HG03520 (cell line): ENCODE measurements around the gene AP2S1.
"Not testable (repeated sequence)": the region's sequence is repeated elsewhere in the genome, so short reads cannot be mapped to it uniquely, and the experiment has no call there.

ENCODE experiments used
- ATAC-seq: cut with Tn5 transposase; IDR thresholded peaks from one replicate; pipeline ENCODE4 v1.9.1; 2021; ENCODE audit warnings: mild to moderate bottlenecking, moderate library complexity; ENCODE audit not compliant: unreplicated experiment

Gene AP2S1

DNA sequence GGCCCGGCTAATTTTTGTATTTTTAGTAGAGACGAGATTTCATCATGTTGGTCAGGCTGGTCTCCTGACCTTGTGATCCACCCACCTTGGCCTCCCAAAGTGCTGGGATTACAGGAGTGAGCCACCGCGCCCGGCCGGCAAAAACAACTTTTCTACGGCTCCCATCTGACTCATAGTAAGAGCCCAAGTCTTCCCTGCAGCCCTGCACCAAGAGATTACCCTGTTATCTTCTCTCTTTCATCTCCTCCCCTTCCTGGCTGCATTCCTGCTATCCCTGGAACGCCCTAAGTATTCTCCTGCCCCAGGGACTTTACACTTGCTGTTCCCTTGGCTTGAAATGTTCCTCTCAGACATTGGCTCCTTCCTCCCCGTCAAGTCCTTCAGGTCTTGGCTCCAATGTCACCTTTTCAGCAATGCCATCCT lies 6.6 kb downstream of the AP2S1 start:
- no peak for ATAC-seq

DNA sequence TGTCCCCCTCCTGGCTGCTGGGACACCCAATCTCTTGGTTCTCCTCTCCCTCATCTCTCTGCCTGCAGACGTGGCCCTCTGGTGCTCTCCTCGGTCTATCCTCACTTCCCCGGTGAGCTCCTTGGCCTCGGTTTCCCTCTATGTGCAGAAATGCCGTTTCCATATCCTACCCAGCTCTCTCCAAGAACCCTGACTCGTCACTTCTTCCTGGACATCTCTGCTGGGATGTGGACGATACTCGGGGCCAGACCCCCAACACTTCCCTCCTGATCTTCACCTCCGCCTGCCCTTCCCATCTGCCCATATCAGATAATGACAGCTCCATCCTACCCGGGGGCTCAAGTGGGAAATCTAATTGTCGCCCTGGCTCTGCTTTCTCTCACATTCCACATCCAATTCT lies 7.9 kb downstream of the AP2S1 start:
- no peak for ATAC-seq

DNA sequence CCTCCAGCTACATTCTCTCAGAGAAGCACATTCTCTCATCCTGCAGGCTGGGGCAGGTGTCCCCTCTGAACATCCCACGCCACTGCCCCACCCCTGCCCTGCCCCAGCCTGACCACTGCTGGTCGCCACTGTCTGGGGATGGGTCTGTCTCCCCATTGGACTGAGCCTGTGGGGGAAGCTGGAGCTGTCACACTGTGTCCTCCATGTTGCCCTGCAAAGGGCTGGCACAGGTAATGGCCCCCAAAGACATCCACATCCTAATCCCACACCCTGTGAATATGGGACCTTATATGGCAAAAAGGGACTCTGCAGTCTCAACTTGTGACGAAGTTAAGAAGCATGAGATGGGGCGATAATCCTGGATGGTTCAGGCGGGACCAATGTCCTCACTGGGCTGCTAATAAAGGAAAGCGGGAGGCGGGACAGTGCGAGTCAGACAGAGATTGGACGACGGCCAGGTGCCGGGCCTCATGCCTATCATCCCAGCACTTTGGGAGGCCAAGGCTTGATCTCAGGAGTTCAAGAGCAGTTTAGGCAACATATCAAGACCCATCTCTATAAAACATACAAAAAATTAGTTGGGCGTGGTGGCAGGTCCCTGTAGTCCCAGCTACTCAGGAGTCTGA lies 9.1 kb downstream of the AP2S1 start:
- no peak for ATAC-seq

DNA sequence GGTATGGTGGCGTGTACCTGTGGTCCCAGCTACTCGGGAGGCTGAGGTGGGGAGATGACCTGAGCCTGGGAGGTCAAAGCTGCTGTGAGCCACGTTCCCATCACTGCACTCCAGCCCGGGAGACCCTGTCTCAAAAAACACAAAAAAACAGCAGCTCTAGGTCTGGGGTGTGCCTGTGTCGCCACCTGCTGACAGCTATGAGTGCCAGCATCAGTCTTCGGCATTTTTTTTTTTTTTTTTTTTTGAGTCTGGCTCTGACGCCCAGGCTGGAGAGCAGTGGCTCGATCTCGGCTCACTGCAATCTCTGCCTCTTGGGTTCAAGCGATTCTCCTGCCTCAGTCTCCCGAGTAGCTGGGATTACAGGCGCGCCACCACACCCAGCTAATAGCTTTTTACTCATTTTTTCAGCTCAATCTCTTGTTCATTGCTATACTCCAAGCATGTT lies 10.1 kb downstream of the AP2S1 start:
- ATAC-seq: no peak

DNA sequence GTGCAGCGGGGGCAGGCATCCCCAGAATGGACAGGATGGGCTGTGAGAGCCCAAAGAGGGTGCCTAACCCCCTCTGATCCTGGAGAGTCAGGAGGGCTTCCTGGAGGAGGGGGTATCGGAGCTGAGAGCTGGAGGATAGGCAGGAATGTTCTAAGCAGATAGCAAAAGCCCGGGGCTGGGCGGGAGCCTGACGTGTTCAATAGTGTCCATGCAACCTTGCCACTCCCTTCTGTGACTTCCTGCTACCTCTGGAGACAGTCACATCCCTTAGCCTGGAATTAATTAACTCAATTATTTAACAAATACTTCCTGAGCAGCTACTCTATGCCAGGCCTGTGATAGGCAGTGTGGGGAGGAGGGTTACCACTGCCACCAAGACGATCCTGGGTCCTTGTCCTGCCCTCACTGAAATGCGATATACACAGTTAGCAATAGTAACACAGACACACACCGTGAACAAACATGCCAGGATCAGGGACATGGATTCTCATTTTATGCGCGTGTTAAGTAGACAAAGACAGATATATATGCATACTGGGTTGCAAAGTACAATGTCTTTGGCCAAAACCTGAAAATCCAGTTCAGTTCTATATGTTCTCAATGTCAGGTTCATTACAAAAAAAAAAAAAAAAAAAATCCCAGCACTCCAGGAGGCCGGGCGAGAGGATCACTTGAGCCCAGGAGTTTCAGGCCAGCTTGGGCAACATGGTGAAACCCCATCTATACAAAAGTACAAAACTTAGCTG lies 10.7 kb downstream of the AP2S1 start:
- ATAC-seq: no peak

DNA sequence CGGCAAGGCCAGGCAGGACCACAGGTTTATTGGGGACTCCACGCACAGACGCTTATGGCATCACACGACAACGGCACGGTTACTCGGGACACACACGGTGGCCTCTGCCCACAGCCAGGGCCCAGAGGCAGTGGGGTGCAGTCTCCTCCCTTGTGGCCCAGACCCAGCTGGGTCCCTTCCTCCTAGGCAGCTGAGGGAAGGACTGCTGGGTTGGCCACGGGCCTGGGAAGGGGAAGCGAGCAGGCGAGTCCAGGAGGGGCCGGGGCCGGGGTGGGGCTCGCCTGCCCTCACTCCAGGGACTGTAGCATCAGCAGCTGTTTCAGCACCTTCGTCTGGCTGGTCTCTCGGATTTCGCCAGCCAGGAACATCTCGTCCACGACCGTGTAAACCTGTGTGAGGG lies 12.5 kb downstream of the AP2S1 start:
- no peak for ATAC-seq

DNA sequence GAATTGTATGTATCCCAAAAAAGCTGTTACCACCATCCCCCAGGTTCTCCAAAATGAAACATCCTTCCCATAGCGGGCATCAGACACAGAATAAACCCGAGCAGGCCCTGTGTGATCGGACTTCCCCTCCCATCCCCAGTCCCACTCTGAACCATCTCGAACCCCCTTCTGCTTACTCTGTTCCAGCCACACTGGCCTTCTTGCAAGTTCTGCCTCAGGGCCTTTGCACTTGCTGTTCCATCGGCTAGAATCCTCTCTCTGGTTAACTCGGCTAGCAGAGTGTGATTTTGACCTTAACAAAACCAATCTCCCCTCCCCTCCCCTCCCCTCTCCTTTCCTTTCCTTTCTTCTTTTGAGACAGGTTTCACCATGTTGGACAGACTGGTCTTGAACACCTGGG lies 15.7 kb downstream of the AP2S1 start:
- no peak for ATAC-seq

DNA sequence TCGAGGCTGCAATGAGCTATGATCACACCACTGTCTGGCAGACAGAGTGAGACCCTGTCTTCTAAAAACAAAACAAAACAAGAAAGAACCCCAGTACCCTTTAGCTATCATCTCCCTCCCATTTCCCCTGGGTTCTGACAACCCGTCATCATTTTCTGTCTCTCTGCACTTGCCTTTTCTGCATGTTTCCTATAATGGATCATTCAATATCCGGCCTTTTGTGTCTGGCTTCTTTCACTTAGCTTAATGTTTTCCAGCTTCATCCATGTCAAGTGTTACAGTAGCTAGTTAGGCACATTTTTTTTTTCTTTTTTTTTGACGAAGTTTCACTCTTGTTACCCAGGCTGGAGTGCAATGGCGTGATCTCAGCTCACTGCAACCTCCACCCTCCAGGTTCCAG lies 16.5 kb downstream of the AP2S1 start:
- ATAC-seq: no peak

DNA sequence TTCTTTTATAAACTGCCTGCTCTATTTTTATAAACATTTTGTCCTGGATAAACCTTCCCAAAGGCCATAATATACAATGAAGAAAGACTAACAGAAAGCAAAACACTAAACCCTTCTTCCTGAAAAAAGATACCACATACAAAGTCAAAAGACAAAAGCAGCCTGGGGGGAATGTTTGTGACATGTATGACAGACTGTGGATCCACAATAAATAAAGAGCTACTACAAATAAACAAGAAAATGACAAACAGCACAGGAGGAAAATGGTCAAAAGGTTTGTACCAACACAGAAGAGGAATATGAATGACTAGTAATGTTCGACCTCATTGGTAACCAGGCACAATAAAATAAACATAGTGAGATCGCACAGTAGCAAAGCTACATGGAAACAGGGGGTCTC lies 19.8 kb downstream of the AP2S1 start:
- no peak for ATAC-seq

DNA sequence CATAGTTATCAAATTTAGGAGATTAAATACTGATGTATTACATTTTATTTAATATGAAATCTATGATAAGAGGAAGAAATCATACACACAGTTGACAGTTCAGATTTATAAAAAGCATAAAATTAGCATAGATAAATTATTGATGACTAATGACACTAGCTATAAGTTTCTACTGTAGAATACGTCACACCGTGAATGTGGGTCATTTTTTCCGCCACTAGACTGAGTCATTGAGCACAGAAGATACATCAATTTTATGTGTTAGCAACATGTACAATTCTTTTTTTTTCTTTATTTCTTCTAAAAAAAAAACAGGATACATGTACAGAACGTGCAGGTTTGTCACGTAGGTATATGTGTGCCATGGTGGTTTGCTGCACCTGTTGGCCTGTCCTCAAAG lies 22.2 kb downstream of the AP2S1 start:
- no peak for ATAC-seq

DNA sequence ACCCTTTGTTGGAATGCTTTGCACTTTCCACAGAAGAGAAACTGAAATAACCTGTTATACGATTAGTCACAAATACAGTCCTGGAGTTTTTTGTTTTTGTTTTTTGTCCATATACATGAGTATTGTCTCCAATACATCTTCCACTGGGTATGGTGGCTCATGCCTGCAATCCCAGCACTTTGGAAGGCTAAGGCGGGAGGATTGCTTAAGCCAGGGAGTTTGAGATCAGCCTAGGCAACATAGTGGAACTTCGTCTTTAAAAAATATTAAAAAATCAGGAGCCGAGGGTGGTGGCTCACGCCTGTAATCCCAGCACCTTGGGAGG lies 25.0 kb downstream of the AP2S1 start:
- no peak for ATAC-seq

DNA sequence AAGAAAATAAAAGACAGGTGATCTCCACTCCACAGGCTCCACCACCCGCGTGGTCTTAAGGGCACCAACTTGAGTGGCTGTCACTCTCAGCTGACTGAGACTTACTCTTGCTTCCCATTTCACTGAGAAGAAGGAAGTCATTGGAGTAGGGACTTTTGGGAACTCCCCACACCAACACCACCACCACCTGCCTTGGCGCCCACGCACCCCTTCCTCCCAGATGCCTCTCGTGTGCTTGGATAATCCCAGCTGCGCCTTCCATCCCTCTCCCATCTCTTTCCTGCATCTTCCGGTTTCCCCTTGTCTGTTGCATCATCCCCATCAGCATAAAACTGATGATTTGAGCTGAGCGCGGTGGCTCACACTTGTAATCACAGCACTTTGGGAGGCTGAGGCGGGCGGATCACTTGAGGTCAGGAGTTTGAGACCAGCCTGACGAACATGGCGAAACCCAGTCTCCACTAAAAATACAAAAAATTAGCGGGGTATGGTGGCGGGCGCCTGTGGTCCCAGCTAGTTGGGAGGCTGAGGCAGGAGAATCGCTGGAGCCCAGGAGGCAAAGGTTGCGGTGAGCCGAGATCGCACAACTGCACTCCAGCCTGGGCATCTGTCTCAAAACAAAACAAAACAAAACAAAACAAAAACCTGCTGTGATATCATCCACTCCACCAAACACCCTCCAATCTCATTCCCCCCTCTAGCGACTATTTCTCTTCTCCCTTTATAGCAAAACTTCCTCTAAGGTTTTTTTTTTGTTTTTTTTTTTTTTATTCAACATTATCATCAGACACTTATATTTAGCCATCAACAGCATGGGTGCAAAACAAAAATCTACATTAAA lies 25.5 kb downstream of the AP2S1 start:
- ATAC-seq: no peak

DNA sequence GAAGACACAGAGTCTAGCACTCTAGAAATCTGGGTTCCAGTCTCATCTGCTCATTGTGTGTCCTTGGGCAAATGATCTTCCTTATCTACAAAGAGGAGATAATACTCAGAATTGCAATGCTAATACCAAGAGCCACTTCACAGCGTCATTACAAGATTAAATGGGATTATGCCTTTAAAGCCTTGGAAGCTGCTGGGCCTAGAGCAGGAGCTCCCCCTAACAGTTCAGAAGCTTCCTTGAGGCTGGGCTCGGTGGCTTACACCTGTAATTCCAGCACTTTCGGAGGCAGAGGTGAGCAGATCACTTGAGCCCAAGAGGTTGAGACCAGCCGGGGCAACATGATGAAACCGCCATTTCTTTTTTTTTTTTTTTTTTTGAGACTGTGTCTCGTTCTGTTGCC lies 27.6 kb downstream of the AP2S1 start:
- ATAC-seq: no peak

DNA sequence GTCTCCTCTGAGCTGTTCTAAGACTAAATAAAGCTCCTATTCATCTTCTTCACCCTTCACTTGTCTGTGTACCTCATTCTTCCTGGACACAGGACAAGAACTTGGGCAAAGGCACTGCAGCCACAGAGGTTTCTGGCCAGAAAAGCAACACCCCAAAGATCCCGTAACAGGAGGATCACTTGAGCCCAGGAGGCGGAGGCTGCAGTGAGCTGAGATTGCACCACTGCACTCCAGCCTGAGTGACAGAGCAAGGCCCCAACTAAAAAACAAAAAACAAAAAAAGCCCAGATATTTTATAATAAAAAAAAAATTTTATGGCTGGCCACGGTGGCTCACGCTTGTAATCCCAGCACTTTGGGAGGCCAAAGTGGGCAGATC lies 28.2 kb downstream of the AP2S1 start:
- ATAC-seq: not testable (repeated sequence)

DNA sequence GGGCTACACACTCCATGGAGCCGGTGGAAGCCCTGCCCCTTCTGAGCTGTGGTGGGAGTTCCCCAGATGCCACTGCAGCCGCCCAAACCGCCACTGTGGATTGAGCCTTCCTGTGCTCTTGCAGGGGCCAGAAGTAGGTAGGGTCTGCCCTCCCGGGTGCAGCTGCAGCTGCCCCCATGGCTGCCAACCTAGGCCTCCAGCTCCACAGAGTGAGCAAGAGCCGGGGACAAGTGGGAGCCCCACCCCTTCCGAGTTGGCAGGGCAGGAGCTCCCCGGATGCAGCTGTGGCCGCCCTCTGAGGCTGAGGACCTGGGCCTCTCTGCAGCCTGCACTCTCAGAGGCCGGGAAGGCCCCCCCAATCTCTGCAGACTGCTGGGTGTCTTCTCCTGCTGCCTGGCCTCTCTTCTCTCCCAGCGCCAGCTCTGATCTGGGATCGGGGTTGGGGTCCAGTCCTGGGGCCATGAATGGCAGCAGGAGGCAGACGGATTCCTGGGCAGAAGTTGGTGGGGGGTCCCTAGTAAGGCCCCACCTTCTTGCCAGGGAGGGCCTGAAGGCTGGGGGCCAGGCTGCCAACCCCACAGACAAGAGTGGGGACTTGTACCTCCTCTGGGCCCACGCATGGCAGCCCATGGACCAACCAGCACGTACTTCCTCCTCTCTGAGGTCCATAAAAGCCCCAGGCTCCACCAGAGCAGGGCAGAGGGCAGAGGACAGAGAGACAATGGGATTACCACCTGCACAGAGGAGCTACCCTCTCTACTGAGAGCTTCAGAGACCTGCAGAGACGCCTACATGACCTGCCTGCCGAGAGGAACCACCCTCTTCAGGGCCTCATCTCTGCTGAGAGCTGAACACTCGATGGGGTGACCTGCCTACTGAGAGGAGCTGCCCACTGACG lies 28.9 kb downstream of the AP2S1 start:
- ATAC-seq: no peak

DNA sequence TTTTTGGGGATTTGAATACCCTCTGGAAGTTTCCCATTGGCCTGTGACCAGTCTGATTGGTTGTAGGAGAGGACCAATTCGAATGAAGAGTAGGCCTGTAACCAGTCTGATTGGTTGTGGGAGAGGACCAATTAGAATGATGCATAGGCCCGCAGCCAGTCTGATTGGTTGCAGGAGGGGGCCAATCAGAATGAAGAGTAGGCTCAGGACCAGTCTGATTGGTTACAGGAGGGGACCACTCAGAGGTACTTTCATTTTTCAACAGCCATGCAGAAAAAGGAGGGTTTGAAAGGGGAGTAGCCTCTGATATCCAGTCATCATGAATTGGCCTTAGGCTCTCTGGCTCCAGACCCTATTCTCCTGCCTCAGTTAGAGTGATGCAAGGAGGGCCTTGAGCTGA lies 31.8 kb downstream of the AP2S1 start:
- no peak for ATAC-seq

DNA sequence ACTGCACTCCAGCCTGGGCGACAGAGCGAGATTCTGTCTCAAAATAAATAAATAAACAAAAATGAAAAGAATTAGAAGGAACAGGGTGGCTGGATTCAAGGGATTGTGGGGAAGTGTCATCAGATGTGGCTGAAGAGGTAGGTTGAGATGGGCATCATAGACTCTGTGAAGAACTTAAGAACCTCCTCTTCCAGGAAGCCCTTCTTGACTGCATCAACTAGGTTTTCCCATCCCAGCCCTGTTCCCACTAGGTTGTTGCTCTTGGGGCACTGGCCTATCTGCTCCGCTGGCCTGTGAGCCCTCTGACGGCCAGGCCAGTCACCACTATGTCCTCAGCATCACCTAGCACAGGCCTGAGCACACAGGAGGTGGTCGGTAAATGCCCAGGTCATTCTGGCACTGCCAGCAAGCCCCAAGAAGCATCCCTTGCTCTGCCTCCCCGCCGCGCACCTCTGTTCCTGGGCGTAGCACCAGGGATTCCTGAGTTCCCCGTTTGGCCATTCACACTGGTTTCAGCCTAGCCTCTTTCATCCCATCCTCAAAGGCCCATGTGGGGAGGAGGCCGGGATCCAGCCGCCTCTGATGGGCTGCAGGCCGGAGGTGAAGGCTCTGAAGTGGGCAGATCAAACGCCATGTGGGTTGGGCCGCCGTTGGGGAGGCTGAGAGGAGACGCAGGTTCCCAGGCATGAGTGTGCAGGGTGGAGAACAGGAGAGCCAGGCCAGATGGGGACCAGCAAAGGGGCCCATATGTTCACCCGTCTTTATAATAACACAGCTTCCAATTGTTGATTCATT lies 34.6 kb downstream of the AP2S1 start:
- no peak for ATAC-seq

DNA sequence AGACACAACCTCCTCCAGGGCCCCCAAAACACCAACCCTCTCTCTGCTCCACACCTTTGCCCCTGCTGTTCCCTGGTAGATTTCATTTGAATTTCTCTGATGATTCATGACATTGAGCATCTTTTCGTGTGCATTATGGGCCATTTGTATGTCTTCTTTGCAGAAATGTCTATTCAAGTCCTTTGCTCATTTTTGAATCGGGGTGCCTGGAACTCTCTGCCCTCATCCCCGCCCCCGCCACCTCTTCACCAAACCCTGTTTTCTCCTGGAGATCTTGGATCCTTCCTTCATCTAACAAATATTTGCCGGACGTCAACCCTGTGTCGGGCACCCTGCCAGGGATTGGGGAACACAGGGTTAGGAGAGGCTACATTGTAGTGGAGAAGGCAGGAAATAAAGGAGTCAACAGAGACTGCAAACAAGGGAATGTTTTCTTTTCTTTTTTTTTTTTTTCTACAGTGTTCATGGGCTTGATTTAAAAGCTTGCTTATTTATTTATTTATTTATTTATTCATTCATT lies 36.7 kb downstream of the AP2S1 start:
- no peak for ATAC-seq

DNA sequence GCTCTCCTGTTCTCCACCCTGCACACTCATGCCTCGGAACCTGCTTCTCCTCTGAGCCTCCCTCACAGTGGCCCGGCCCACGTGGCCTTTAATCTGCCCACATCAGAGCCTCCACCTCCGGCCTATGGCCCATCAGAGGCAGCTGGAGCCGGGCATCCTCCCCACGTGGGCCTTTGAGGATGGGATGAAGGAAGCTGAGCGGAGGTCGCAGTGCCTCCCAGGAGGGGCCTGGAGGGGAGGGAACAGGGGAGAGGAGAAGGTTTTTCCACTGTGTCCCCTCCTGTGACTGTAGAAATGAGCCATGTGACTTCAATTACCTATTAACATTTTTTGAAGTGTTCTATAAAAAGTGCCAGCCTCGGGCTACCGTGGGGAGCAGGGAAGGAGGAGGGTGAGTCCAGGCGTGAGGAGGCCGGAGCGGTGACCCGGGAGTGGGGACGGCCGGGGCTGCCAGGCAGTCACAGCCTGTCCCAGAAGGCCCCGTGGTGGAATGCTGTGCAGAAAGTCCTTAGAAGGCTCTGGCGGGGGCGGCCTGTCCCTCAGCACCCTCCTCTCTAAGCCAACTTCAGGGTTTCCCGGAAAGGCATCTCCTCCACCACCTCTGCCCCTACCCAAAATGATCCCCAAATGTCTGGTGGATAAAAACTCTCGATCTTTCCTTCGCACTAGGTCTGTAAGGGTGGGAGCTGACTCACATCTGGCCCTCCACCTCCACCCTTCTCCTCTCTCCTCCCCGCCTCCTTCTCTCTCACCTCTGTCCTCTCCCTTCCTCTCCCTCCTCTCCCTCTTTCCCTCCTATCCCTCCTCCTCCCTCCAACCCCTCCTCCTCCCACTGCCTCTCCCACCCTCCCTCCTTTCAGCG lies 37.4 kb downstream of the AP2S1 start:
- ATAC-seq: no peak
